GM12891 (cell line): ENCODE results near the gene PLD1.
"Not testable (repeated sequence)": the region's sequence is repeated elsewhere in the genome, so short reads cannot be mapped to it uniquely, and the experiment has no call there.

ENCODE experiments used
- DNase-seq: peaks from one replicate; pipeline ENCODE4 v3.0.0; 2011; ENCODE audit warnings: low spot score; ENCODE audit not compliant: insufficient read length
- FAIRE-seq: peaks from 2 replicates; lab custom pipeline; 2011; peaks lifted over from hg19 to GRCh38; lab: Jason Lieb, UNC
- PAX5 ChIP-seq: IDR thresholded peaks from 2 replicates; pipeline ENCODE4 v1.6.1; 2011; ENCODE audit warnings: low read length, moderate library complexity, mild to moderate bottlenecking; ENCODE audit not compliant: insufficient read depth, severe bottlenecking
- POLR2A ChIP-seq: IDR thresholded peaks from 2 replicates; pipeline ENCODE4 v1.6.1; 2011; ENCODE audit warnings: low read depth, low read length, control low read depth
- POLR2AphosphoS5 ChIP-seq: IDR thresholded peaks from 2 replicates; pipeline ENCODE4 v1.6.1; 2011; ENCODE audit warnings: low read depth, low read length, control low read depth
- POU2F2 ChIP-seq: IDR thresholded peaks from 2 replicates; pipeline ENCODE4 v1.6.1; 2011; ENCODE audit warnings: low read depth, mild to moderate bottlenecking, control low read depth, low read length, moderate library complexity
- SPI1 ChIP-seq: IDR thresholded peaks from 2 replicates; pipeline ENCODE4 v1.6.1; 2011; ENCODE audit warnings: low read depth, low read length, control low read depth
- TAF1 ChIP-seq: IDR thresholded peaks from 2 replicates; pipeline ENCODE4 v1.6.1; 2011; ENCODE audit warnings: low read depth, low read length, control low read depth

PLD1 gene

GRCh38 chr3:171695426-171695825 is 114.9 kb downstream of the PLD1 start:
- FAIRE-seq, result no peak
- DNase-seq, result no peak
- TF ChIP-seq TAF1 (no peak), POLR2A (no peak), POU2F2 (no peak), POLR2AphosphoS5 (no peak), PAX5 (no peak), SPI1 (no peak)

GRCh38 chr3:171694888-171695287 is 115.4 kb downstream of the PLD1 start:
- no peak for TF ChIP-seq SPI1
- TF ChIP-seq TAF1, result no peak
- no peak for TF ChIP-seq POLR2A
- no peak for TF ChIP-seq POLR2AphosphoS5
- no peak for TF ChIP-seq PAX5
- no peak for TF ChIP-seq POU2F2
- FAIRE-seq, result no peak

GRCh38 chr3:171692551-171692950 is 117.7 kb downstream of the PLD1 start:
- not testable (repeated sequence) for FAIRE-seq, DNase-seq

More at GRCh38 chr3:171694888-171695287, 115.4 kb downstream of the PLD1 start:
- DNase-seq, result no peak

GRCh38 chr3:171691485-171691884 is 118.8 kb downstream of the PLD1 start:
- FAIRE-seq, result no peak
- TF ChIP-seq POLR2A (no peak), PAX5 (no peak), TAF1 (no peak), POU2F2 (no peak), SPI1 (no peak), POLR2AphosphoS5 (no peak)
- DNase-seq, result no peak

GRCh38 chr3:171690281-171690680 is 120.0 kb downstream of the PLD1 start:
- FAIRE-seq (no peak), DNase-seq (no peak)

GRCh38 chr3:171688593-171688992 is 121.7 kb downstream of the PLD1 start:
- FAIRE-seq (no peak), DNase-seq (no peak)
- TF ChIP-seq POU2F2 (no peak), POLR2A (no peak), PAX5 (no peak), SPI1 (no peak), TAF1 (no peak), POLR2AphosphoS5 (no peak)

More at GRCh38 chr3:171690281-171690680, 120.0 kb downstream of the PLD1 start:
- no peak for TF ChIP-seq SPI1
- TF ChIP-seq POLR2A, result no peak
- TF ChIP-seq POLR2AphosphoS5, result no peak
- TF ChIP-seq TAF1, result no peak
- TF ChIP-seq PAX5, result no peak
- TF ChIP-seq POU2F2, result no peak

GRCh38 chr3:171688002-171688401 is 122.3 kb downstream of the PLD1 start:
- TF ChIP-seq TAF1 (no peak), PAX5 (no peak), SPI1 (no peak), POU2F2 (no peak), POLR2A (no peak), POLR2AphosphoS5 (no peak)
- DNase-seq (no peak), FAIRE-seq (no peak)

- DNase-seq, result no peak
- TF ChIP-seq POLR2A (no peak), PAX5 (no peak), POU2F2 (no peak), POLR2AphosphoS5 (no peak), SPI1 (no peak), TAF1 (no peak)
- no peak for FAIRE-seq
These were observed 122.7 kb downstream of the PLD1 start for GRCh38 chr3:171687581-171687980.

GRCh38 chr3:171687064-171687463 is 123.2 kb downstream of the PLD1 start:
- FAIRE-seq, result no peak

GRCh38 chr3:171685116-171685895 is 125.0 kb downstream of the PLD1 start:
- TF ChIP-seq POLR2A (no peak), POLR2AphosphoS5 (no peak), POU2F2 (no peak)
- FAIRE-seq, result no peak
- DNase-seq, result no peak

More at GRCh38 chr3:171687064-171687463, 123.2 kb downstream of the PLD1 start:
- no peak for TF ChIP-seq SPI1
- no peak for TF ChIP-seq POLR2AphosphoS5
- TF ChIP-seq TAF1, result no peak
- TF ChIP-seq PAX5, result no peak
- no peak for TF ChIP-seq POLR2A
- TF ChIP-seq POU2F2, result no peak
- DNase-seq, result no peak
